Spleen (tissue), 11 donors: ENCODE results near the gene OGG1. TPM values are rescaled to one million over a fixed set of nuclear protein-coding genes. Genes with fewer than 3 reads are reported as not detected.
"Not testable (repeated sequence)": the region's sequence is repeated elsewhere in the genome, so short reads cannot be mapped to it uniquely, and the experiment has no call there.

Experiments used
- DNase-seq: peaks from one replicate; pipeline ENCODE4 v3.0.0-alpha.2; 2020
- H3K27ac ChIP-seq, 8 donors: fragments of 200-600 bp; sonication (generic) in 7 of 8; 1 replicate in 4 of 8; 2 replicates in 4 of 8; pipeline versions ENCODE4 v1.5.0 to v1.8.0; 2016 to 2021; ENCODE audit warnings: inconsistent platforms in 4 of 8, mild to moderate bottlenecking in 4 of 8, moderate library complexity in 1 of 8
- H3K27me3 ChIP-seq, 7 donors: fragments of 200-600 bp; sonication (generic) in 6 of 7; replicated peaks in 1 of 7; 1 replicate in 4 of 7; 2 replicates in 3 of 7; pipeline versions ENCODE4 v1.5.0 to v1.8.0; 2016 to 2021; ENCODE audit warnings: inconsistent platforms in 3 of 7, mild to moderate bottlenecking in 1 of 7
- H3K36me3 ChIP-seq, 6 donors: fragments of 200-600 bp; sonication (generic) in 5 of 6; 1 replicate in 4 of 6; 2 replicates in 2 of 6; pipeline versions ENCODE4 v1.5.0 to v1.8.0; 2016 to 2021; ENCODE audit warnings: inconsistent platforms in 2 of 6
- H3K4me1 ChIP-seq, 6 donors: fragments of 200-600 bp; sonication (generic) in 5 of 6; 1 replicate in 3 of 6; 2 replicates in 3 of 6; pipeline versions ENCODE4 v1.5.0 to v1.8.0; 2016 to 2021; ENCODE audit warnings: inconsistent platforms in 3 of 6
- H3K4me3 ChIP-seq, 8 donors: fragments of 200-600 bp; sonication (generic) in 7 of 8; 1 replicate in 4 of 8; 2 replicates in 4 of 8; pipeline versions ENCODE4 v1.5.0 to v1.8.0; 2016 to 2021; ENCODE audit warnings: inconsistent platforms in 4 of 8, mild to moderate bottlenecking in 4 of 8, moderate library complexity in 2 of 8
- H3K9me3 ChIP-seq, 8 donors: fragments of 200-600 bp; sonication (generic) in 7 of 8; 1 replicate in 4 of 8; 2 replicates in 4 of 8; pipeline versions ENCODE4 v1.5.0 to v1.8.0; 2016 to 2021; ENCODE audit warnings: inconsistent platforms in 4 of 8
- POLR2A ChIP-seq, 3 donors: fragments of 450-650 bp; IDR thresholded peaks; one replicate each; pipeline ENCODE4 v1.5.1; 2017; ENCODE audit warnings: antibody characterized with exemption in 3 of 3, mild to moderate bottlenecking in 1 of 3
- POLR2AphosphoS5 ChIP-seq, 3 donors: sonication (generic); formaldehyde crosslinking; IDR thresholded peaks; one replicate each; pipeline ENCODE4 v1.5.1; 2017; ENCODE audit warnings: antibody characterized with exemption in 3 of 3
- WGBS, 5 donors: extraction: QIAGEN DNeasy Blood & Tissue Kit in 3 of 5; methylation state at CpG; one replicate each; pipeline versions ENCODE4 v1.1.5 to v1.1.7; 2013 to 2018; 5-methylcytosine and 5-hydroxymethylcytosine counted together
- intact Hi-C: fragments of 100-400 bp; cut with DNase I; formaldehyde crosslinking; loops from one replicate; pipeline ENCODE4 v1.15.0; 2023; ENCODE audit warnings: low total_unique reads
- polyA plus RNA-seq, 3 donors: library from polyadenylated mRNA; stranded (reverse); fragments of 200-250 nt; gene quantifications; one replicate each; pipeline ENCODE4 v1.2.1, GENCODE V29; 2013
- total RNA-seq, 7 donors: library from RNA; depleted of rRNA in 3 of 7; stranded (reverse); fragments of >200 nt in 3 of 7; fragmentation: NEBNext Ultra II Directional in 4 of 7; extraction: Animal tissue kit (Norgen Biotek cat#: 25700) in 4 of 7; gene quantifications; one replicate each; pipeline versions ENCODE4 v1.1.0 to v1.2.1, GENCODE V29; 2016 to 2021
- TF ChIP-seq, protein P1 (sequence below), 11 experiments: fragments of 200-600 bp in 7 of 11; fragments of 450-650 bp in 4 of 11; sonication (generic) in 4 of 11; IDR thresholded peaks in 8 of 11; conservative IDR thresholded peaks in 3 of 11; 1 replicate in 7 of 11; 2 replicates in 4 of 11; pipeline versions ENCODE4 v1.4.0 to v1.8.0; 2016 to 2021; ENCODE audit warnings: antibody characterized with exemption in 11 of 11, inconsistent platforms in 4 of 11, mild to moderate bottlenecking in 1 of 11
- donor health status: healthy with polysubstance abuse.
- donor health status: DM: no; HTN: no; CAD: no; lungs with moderate emphysema.
- donor health status: DM: no; HTN: no; CAD: no.
- donor health status: Bipolar disorder and iron deficiency.
- donor health status: healthy.
- donor health status: DM: no; HTN: no; CAD: no.
- donor health status: DM: yes; HTN: yes; CAD: no.

OGG1 gene
- total and polyA plus RNA-seq, 10 donors = 9.3 to 34.5 (median 26.7) TPM

DNA sequence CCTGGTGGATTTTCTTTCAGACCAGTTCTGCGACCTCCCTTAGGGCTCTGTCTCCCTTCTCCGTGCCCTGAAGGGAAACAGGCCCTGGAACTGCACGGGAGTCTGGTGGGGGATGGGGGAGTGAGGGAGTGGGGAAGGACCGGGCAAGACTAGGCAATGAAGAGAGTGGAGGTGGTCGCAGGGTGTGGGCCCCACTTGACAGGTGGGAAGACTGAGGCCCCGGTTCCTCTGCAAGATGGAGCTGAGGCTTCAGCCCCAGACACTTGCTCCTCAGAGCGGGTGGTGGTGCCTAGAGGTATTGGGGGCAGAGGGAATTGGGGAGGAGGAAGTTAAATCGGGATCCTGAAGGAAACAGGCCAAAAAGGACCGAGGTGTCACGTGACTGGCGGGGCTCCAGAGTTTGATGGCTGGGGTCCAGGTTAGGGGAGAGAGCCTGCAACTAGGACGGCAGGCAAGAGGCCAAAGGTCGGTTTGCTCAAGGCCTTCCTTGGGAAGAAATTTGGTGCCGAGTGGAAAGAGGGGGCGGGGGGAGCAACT lies 20.6 kb downstream of the OGG1 start:
- Histone ChIP-seq H3K4me3 (peak overlapping the region; percentile 35 to 71 (median 49)), H3K36me3 (peaks cover 0 to 8% (median 0%) of the 10 kb centered on the region in 6 donors), H3K9me3 (no peaks in the 10 kb centered on the region), H3K27me3 (peaks cover 0 to 11% (median 0%) of the 10 kb centered on the region in 7 donors), H3K27ac (peak overlapping the region; percentile 53 to 85 (median 78)), H3K4me1 (peaks cover 6 to 56% (median 44%) of the 10 kb centered on the region in 6 donors)
- WGBS, 5 donors = 26 to 33% (median 31%) methylated on average over 15 of the region's 15 CpGs
- TF ChIP-seq, protein P1, sequence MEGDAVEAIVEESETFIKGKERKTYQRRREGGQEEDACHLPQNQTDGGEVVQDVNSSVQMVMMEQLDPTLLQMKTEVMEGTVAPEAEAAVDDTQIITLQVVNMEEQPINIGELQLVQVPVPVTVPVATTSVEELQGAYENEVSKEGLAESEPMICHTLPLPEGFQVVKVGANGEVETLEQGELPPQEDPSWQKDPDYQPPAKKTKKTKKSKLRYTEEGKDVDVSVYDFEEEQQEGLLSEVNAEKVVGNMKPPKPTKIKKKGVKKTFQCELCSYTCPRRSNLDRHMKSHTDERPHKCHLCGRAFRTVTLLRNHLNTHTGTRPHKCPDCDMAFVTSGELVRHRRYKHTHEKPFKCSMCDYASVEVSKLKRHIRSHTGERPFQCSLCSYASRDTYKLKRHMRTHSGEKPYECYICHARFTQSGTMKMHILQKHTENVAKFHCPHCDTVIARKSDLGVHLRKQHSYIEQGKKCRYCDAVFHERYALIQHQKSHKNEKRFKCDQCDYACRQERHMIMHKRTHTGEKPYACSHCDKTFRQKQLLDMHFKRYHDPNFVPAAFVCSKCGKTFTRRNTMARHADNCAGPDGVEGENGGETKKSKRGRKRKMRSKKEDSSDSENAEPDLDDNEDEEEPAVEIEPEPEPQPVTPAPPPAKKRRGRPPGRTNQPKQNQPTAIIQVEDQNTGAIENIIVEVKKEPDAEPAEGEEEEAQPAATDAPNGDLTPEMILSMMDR (IDR thresholded peaks at IDR 0.05 in 8 of 11, conservative IDR thresholded peaks at IDR 0.05 in 3 of 11) = no peak
- TF ChIP-seq POLR2AphosphoS5 (IDR thresholded peaks at IDR 0.05) = peak in 1 of 3 donors; percentile 39
- no peak for TF ChIP-seq POLR2A (IDR thresholded peaks at IDR 0.05)
- intact Hi-C loops = no loop called here
- DNase-seq = no peak

GRCh38 chr3:9771007-9771406 lies 21.3 kb downstream of the OGG1 start:
- DNase-seq, intact Hi-C loops, H3K4me3 ChIP-seq, H3K9me3 ChIP-seq, H3K36me3 ChIP-seq: not testable (repeated sequence)
- H3K27me3 ChIP-seq = peaks cover 0 to 11% (median 0%) of the 10 kb centered on the region in 7 donors
- WGBS, 5 donors = 88 to 93% (median 88%) methylated on average over 2 of the region's 2 CpGs
- H3K27ac ChIP-seq = peak overlapping the region in 4 of 8 donors; percentile 69 to 85 (median 80)
- H3K4me1 ChIP-seq = peaks cover 6 to 52% (median 44%) of the 10 kb centered on the region in 6 donors

- intact Hi-C loops = no loop called here
- H3K4me3 ChIP-seq = no peak overlapping the region
- peaks cover 0 to 29% (median 5%) of the 10 kb centered on the region in 6 donors for H3K36me3 ChIP-seq
- no peaks in the 10 kb centered on the region for H3K27me3 ChIP-seq
- WGBS, 5 donors = 68 to 86% (median 83%) methylated on average over 5 of the region's 5 CpGs
- H3K4me1 ChIP-seq = peaks cover 22 to 49% (median 39%) of the 10 kb centered on the region in 6 donors
- no peak overlapping the region for H3K27ac ChIP-seq
- no peaks in the 10 kb centered on the region for H3K9me3 ChIP-seq
- DNase-seq = peak; percentile 27
- TF ChIP-seq, protein P1 (IDR thresholded peaks at IDR 0.05 in 8 of 11, conservative IDR thresholded peaks at IDR 0.05 in 3 of 11) = no peak
- TF ChIP-seq POLR2AphosphoS5 (IDR thresholded peaks at IDR 0.05) = no peak
- TF ChIP-seq POLR2A (IDR thresholded peaks at IDR 0.05) = no peak
These were observed 27.3 kb downstream of the OGG1 start for GRCh38 chr3:9776896-9777693.

DNA sequence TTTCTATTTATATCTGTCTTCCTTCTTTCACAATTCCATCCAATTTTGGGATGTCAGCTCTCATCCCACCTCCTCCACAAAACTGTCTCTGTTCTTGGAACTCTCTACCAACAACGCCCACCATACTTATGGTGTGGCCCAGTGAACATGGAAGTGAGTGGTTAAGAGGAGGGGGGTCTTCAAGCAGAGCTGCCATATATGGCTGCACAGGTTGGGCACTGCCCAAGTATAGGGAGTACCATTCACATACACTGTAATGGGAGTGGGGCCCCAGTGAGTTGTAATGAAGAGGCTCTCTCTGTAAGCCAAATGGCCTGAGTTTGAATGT lies 27.9 kb downstream of the OGG1 start:
- intact Hi-C loops = no loop called here
- H3K27ac ChIP-seq = no peak overlapping the region
- H3K9me3 ChIP-seq = no peaks in the 10 kb centered on the region
- H3K27me3 ChIP-seq = no peaks in the 10 kb centered on the region
- H3K4me3 ChIP-seq = no peak overlapping the region
- peak; percentile 21 for DNase-seq
- TF ChIP-seq, protein P1 (IDR thresholded peaks at IDR 0.05 in 8 of 11, conservative IDR thresholded peaks at IDR 0.05 in 3 of 11) = no peak
- H3K36me3 ChIP-seq = peaks cover 0 to 34% (median 11%) of the 10 kb centered on the region in 6 donors
- peaks cover 26 to 55% (median 44%) of the 10 kb centered on the region in 6 donors for H3K4me1 ChIP-seq
- WGBS, 5 donors = 85 to 96% (median 94%) methylated on average over 1 of the region's 1 CpG
